LoVo (cell line): ENCODE data around the gene ECPAS.
"Not testable (repeated sequence)": the region's sequence is repeated elsewhere in the genome, so short reads cannot be mapped to it uniquely, and the experiment has no call there.

Experiments used
- DNase-seq: peaks from one replicate; pipeline ENCODE4 v3.0.0-alpha.2; 2016; ENCODE audit warnings: low spot score

The ECPAS gene

DNA sequence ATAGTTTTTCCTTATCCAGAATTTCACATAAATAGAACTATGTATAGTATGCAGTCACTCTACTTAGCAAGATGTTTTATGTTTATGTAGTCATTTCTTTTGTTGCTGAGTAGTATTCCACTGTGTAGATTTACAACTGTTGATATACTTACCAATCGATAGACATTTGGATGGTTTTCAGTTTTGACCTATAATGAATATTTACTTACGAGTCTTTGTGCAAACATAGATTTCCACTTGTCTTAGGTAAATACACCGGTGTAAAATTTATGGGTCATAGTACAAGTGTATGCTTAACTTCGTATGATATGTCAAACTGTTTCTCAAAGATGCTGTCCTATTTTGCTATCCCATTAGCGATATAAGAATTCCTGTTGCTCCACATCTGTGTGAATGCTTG is 134.4 kb downstream of the ECPAS start:
- DNase-seq: peak; percentile 23

DNA sequence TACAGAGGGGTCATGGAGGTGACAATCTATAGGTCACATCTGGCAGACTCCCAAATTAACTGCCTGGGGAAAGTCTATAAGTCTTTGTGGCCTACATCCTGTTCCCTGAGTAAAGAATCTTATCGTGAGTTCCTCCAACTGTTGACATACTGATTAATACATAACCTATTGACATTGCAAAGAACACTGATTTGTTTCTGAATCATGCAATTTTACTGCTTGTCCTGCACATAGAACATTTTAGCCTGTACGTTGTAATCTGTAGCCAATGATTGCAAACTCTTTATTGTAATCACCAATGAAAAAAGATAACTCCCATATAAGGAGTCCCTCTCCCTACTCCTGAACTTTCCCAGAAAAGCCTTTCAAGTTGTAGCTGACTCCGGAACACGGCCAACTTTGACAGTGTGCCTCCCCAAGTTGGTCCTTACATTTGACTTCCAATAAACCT is 135.3 kb downstream of the ECPAS start:
- DNase-seq: peak; percentile 34

DNA sequence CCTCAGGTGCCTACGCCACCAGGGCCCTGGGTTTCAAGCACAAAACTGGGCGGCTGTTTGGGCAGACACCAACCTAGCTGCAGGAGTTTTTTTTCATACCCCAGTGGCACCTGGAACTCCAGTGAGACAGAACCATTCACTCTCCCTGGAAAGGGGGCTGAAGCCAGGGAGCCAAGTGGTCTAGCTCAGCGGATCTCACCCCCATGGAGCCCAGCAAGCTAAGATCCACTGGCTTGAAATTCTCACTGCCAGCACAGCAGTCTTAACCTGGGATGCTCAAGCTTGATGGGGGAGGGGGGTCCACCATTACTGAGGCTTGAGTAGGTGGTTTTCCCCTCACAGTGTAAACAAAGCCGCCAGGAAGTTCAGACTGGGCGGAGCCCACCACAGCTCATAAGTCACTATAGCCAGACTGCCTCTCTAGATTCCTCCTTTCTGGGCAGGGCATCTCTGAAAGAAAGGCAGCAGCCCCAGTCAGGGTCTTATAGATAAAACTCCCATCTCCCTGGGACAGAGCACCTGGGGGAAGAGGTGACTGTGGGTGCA is 149.8 kb downstream of the ECPAS start:
- DNase-seq: not testable (repeated sequence)

DNA sequence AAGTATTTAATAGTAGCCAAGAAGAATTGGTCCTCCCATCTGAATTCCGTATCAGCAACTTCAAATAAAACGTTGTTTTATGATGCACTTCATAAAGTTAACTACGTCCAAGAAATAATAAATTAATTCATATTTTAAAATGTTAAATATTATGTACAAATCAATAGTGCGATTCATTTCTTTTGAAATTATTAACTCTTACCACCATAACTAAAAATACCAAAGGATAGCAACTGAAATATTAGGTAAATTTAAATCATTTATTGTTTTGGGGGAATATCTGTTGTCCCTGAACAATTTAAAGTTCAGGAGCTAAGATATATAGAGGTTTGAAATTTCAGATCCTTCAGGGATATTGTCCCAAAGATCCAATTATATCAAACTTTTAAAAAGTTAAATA is 154.1 kb downstream of the ECPAS start, which contains the start of gene OR2K2:
TSS of gene OR2K2 (minus strand) at position 101 of the 400 bp plus-strand sequence. CDS start 1,791 bp downstream, outside the sequence.
- no peak for DNase-seq

DNA sequence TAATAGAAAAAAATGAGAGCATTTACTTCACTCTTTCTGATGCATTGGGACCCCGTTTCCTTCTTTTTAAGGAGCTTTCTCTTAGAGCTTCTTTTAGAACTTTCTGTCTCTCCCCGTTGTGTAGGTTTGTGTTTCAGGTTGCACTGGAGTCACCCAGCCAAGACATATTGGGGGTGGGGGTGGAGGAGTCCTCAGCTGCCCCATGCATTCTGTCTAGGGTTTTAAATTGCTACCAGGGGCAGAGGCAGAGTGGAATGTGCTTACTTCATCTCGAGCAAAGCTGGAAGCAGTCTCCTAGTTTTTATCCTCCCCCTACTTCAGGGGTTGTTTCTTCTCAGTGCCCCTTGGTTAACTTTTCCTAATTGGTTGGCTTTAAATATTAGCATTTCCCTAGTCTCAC is 163.6 kb downstream of the ECPAS start:
- DNase-seq: no peak

DNA sequence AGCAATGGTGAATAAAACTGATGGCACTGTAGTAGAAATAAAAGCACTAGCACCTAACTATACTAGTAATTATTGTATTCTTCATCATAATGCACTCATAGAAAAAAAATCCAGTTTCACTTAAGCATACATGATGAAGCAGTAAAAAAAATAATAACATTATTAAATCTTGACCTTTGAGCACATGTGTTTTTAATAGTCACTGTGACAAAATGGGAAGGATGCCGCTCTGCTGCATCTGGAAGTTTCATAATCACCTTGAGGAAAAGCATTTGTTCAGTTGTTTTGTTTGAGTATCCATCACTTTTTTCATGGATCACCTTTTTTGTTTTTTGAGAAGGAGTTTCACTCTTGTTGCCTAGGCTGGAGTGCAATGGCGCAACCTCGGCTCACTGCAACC is 167.4 kb downstream of the ECPAS start:
- DNase-seq: no peak
